Measurements from ENCODE around the gene ZNF414. TPM values are rescaled to one million over a fixed set of nuclear protein-coding genes. Genes with fewer than 3 reads are reported as not detected.
A peak's percentile ranks its signal among the peaks of the same experiment; 100 is the strongest.

Gene ZNF414
- total and polyA plus RNA-seq, 5 donors: 13.4 to 19.3 (median 16.3) TPM

DNA sequence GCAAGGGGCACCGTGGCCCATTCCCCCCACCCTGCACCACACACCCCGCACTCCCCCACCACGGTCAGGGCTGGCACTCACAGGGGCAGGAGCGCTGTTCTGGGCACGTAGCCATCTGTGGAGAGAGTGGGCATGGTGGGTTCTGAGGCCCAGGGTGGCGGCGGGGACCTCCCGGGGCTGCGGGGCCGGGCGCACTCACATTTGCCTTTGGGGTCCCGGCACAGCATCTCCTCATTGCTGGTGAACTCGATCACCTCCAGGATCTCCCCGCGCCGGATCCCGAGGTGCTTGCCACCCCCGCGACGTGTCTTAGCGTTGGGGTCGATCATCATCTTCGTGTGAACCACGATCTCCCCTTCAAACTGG lies 23.6 kb downstream of the ZNF414 start:
- Histone ChIP-seq H3K4me1 (ENCODE audit: control insufficient read depth, insufficient read depth, low read length) (no peaks in the 10 kb centered on the region), H3K9me3 (ENCODE audit: control insufficient read depth, low read length) (no peaks in the 10 kb centered on the region), H3K4me3 (ENCODE audit: low read length) (no peak overlapping the region), H3K27ac (ENCODE audit: low read length) (no peak overlapping the region), H3K27me3 (ENCODE audit: control insufficient read depth, insufficient read depth) (no peaks in the 10 kb centered on the region)
- intact Hi-C loops (cut with DNase I): no loop called here
- DNase-seq: peak in 1 of 3 donors; percentile 33
- 84% methylated on average over 24 of the region's 24 CpGs for WGBS
- ATAC-seq: peak; percentile 4 to 5

DNA sequence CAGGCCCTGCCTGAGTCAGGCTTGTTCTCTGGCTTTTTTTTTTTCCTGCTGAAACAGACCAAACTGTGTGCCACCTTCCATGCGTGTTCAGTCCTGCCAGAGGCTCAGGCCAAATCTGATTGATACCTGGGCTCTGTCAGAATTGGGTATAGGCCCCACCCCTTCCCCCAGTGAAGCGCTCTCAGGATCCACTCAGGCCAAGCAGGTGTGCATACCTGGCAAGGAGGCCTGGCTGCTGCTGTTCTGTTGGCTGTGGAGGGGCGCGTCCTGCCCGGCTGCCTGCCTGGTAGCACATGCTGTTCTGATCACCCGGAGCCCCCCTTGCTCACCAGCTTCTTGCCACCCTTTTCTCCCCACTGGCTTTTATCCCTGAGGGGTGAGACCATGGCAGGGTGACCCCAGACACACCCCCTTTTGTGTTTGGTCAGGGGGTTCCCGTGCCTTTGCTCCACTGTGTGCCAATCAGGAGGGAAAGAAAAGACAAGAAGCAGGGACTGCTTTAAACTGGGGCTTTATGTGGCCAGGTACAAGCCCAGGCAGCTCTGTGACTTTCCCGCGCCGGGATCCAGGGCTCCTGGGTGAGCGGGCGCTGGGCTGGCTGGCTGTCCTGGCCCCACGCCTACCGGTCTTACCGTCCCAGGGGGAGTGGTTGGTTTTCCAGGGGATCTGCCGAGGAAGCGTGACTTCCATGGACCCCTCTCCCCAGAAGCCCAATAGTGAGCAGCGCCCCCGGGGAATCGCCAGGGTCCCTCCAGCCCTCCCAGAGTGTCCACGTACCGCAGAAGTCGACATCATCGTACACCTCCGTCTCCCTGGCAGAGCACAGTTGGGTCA lies 24.2 kb downstream of the ZNF414 start:
- H3K4me3 ChIP-seq (ENCODE audit: low read length): no peak overlapping the region
- intact Hi-C loops (cut with DNase I): no loop called here
- 84% methylated on average over 25 of the region's 25 CpGs for WGBS
- H3K9me3 ChIP-seq (ENCODE audit: control insufficient read depth, low read length): no peaks in the 10 kb centered on the region
- no peaks in the 10 kb centered on the region for H3K27me3 ChIP-seq (ENCODE audit: control insufficient read depth, insufficient read depth)
- peak; percentile 5 to 6 for ATAC-seq
- H3K4me1 ChIP-seq (ENCODE audit: control insufficient read depth, insufficient read depth, low read length): no peaks in the 10 kb centered on the region
- H3K27ac ChIP-seq (ENCODE audit: low read length): no peak overlapping the region
- DNase-seq: peak in 2 of 3 donors; percentile 55 to 57

DNA sequence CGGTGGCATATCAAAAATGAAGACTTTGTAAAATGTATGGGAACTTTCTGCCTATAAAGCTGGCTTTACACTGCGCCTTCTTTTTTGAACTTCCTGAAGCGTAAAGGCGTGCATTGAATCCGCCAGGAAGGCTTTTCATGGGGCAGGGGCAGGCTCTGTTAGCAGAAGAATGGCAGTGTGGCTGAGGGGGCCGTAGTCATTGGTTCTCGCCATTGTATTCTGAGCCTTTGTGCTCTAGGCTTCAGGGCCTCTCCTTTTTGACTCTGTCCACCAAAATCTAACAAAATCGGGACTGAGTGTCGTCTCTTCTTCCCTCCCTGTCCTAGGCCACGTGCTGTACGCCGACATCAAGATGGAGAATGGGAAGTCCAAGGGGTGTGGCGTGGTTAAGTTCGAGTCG lies 25.6 kb downstream of the ZNF414 start:
- 78% methylated on average over 15 of the region's 15 CpGs for WGBS
- Histone ChIP-seq H3K27ac (ENCODE audit: low read length) (no peak overlapping the region), H3K27me3 (ENCODE audit: control insufficient read depth, insufficient read depth) (no peaks in the 10 kb centered on the region), H3K9me3 (ENCODE audit: control insufficient read depth, low read length) (no peaks in the 10 kb centered on the region), H3K4me1 (ENCODE audit: control insufficient read depth, insufficient read depth, low read length) (no peaks in the 10 kb centered on the region), H3K4me3 (ENCODE audit: low read length) (no peak overlapping the region)
- DNase-seq (no peak), ATAC-seq (no peak)
- intact Hi-C loops (cut with DNase I): no loop called here

DNA sequence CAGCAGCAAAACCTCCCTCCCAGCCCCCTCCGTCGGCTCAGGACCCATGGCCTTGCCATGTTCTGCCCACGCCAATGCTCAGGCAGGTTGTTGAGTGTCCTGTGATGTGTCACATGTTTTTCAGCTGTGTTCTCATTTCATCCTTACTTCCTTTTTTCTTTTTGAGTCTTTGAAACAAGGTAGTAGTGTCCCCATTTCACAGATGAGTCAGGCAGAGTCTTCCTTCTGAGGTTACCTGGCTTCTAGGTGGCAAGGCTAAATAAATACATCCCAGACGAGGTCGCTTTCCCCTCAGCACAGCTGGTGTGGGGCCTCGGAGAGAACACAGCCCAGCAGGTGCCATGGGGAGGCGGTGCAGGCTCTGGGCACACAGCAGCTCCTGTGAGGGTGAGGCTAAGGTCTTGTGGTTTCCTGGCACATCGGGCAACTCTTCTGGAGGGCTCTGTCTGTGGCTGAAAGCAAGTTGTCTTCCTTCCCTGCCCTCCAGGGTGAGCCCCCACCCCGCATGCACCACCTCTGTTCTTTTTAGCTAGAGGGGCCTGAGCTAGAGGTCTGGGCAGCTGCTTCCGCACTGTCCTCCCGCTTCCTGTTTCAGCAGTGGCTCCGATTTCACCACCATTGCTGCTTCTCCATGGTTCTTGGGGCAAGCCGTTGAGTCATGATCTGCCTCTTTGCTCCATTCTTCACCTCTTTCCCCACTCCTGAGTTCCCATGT lies 26.7 kb downstream of the ZNF414 start:
- intact Hi-C loops (cut with DNase I): no loop called here
- Histone ChIP-seq H3K4me1 (ENCODE audit: control insufficient read depth, insufficient read depth, low read length) (no peaks in the 10 kb centered on the region), H3K27ac (ENCODE audit: low read length) (no peak overlapping the region), H3K27me3 (ENCODE audit: control insufficient read depth, insufficient read depth) (no peaks in the 10 kb centered on the region), H3K9me3 (ENCODE audit: control insufficient read depth, low read length) (no peaks in the 10 kb centered on the region), H3K4me3 (ENCODE audit: low read length) (no peak overlapping the region)
- peak in 2 of 3 donors; percentile 38 to 73 for DNase-seq
- 73% methylated on average over 13 of the region's 13 CpGs for WGBS
- ATAC-seq: peak; percentile 9 to 13

DNA sequence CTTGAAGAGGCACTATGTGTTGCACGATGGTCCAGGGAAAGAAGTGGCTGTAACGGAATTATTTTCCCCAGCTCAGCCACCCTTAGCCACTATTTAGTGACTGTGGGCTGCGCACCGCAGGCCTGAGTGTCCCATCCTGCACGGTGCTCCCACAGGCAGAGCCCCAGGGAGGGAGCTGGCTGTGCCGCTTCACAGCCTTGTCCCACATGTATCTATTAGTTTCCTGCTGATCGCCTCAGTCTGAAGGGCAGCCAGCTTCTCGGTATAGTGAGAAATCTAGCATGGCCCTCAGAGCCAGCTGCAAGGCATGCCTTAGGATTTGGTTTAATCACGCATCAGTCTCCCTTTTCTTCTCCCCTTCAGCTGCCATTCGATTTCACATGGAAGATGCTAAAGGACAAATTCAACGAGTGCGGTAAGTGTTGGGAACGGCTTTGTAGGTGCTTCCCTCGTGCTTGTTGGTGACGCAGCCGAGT lies 27.3 kb downstream of the ZNF414 start:
- no peaks in the 10 kb centered on the region for H3K27me3 ChIP-seq (ENCODE audit: control insufficient read depth, insufficient read depth)
- ATAC-seq: no peak
- no peaks in the 10 kb centered on the region for H3K4me1 ChIP-seq (ENCODE audit: control insufficient read depth, insufficient read depth, low read length)
- intact Hi-C loops (cut with DNase I): no loop called here
- DNase-seq: no peak
- H3K27ac ChIP-seq (ENCODE audit: low read length): no peak overlapping the region
- no peaks in the 10 kb centered on the region for H3K9me3 ChIP-seq (ENCODE audit: control insufficient read depth, low read length)
- no peak overlapping the region for H3K4me3 ChIP-seq (ENCODE audit: low read length)
- 87% methylated on average over 16 of the region's 16 CpGs for WGBS

DNA sequence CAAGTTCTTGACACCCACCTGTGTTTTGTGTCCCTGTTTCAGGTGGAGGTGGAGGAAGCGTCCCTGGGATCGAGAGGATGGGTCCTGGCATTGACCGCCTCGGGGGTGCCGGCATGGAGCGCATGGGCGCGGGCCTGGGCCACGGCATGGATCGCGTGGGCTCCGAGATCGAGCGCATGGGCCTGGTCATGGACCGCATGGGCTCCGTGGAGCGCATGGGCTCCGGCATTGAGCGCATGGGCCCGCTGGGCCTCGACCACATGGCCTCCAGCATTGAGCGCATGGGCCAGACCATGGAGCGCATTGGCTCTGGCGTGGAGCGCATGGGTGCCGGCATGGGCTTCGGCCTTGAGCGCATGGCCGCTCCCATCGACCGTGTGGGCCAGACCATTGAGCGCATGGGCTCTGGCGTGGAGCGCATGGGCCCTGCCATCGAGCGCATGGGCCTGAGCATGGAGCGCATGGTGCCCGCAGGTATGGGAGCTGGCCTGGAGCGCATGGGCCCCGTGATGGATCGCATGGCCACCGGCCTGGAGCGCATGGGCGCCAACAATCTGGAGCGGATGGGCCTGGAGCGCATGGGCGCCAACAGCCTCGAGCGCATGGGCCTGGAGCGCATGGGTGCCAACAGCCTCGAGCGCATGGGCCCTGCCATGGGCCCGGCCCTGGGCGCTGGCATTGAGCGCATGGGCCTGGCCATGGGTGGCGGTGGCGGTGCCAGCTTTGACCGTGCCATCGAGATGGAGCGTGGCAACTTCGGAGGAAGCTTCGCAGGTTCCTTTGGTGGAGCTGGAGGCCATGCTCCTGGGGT lies 28.2 kb downstream of the ZNF414 start:
- DNase-seq (no peak), ATAC-seq (peak in 1 of 2 donors; percentile 5)
- WGBS: 97% methylated on average over 62 of the region's 62 CpGs
- intact Hi-C loops (cut with DNase I): no loop called here
- Histone ChIP-seq H3K9me3 (ENCODE audit: control insufficient read depth, low read length) (no peaks in the 10 kb centered on the region), H3K4me3 (ENCODE audit: low read length) (no peak overlapping the region), H3K27ac (ENCODE audit: low read length) (no peak overlapping the region), H3K27me3 (ENCODE audit: control insufficient read depth, insufficient read depth) (no peaks in the 10 kb centered on the region), H3K4me1 (ENCODE audit: control insufficient read depth, insufficient read depth, low read length) (peaks cover 4% of the 10 kb centered on the region)

DNA sequence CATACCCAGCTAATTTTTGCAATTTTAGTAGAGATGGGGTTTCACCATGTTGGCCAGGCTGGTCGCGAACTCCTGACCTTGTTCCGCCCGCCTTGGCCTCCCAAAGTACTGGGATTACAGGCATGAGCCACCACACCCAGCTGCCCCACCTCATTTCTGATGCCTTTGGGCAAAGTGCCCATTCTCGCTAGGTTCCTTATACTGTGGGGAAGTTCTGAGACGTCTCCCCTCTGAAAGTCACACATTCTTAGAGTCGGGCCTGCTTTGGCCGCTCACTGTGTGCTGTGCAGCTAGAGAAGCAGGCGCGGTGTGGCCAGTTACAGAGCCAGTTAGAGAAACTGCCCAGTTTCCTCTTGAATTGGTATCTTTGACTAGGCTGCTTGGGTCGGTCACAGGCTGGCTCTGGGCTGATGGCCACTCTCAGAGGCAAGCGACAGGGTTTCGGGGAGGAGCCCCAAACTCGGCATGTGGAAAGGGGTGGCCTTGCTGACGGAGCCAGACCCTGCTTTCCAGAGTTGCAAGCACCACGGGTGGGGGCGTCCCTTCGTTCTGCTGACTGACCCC lies 29.6 kb downstream of the ZNF414 start:
- Histone ChIP-seq H3K9me3 (ENCODE audit: control insufficient read depth, low read length) (no peaks in the 10 kb centered on the region), H3K27ac (ENCODE audit: low read length) (no peak overlapping the region), H3K27me3 (ENCODE audit: control insufficient read depth, insufficient read depth) (no peaks in the 10 kb centered on the region), H3K4me3 (ENCODE audit: low read length) (no peak overlapping the region), H3K4me1 (ENCODE audit: control insufficient read depth, insufficient read depth, low read length) (peaks cover 7% of the 10 kb centered on the region)
- ATAC-seq: peak; percentile 30 to 48
- 83% methylated on average over 18 of the region's 18 CpGs for WGBS
- DNase-seq: peak; percentile 65 to 83 (median 80)
- intact Hi-C loops (cut with DNase I): no loop called here

DNA sequence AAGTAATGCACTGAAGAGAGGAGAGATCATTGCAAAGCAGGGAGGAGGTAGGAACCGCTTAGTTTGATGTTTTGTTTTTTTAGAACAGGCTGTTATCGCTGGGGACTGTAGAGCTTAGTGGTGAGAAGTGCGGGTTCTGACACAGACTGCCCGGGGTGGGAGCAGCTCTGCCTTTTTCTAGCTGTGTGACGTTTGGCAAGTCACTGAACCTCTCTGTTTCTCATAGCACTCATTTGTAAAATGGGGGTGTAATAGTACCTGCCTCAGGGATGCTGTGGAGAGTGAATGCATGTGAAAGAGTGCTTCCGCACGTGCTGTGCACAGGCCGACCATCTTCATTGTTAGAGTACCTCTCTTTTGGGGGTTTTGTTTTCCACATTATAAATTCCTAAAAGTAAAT lies 30.8 kb downstream of the ZNF414 start:
- ATAC-seq (no peak), DNase-seq (no peak)
- H3K9me3 ChIP-seq (ENCODE audit: control insufficient read depth, low read length): no peaks in the 10 kb centered on the region
- H3K4me3 ChIP-seq (ENCODE audit: low read length): no peak overlapping the region
- no peak overlapping the region for H3K27ac ChIP-seq (ENCODE audit: low read length)
- WGBS: 86% methylated on average over 8 of the region's 8 CpGs
- peaks cover 7% of the 10 kb centered on the region for H3K4me1 ChIP-seq (ENCODE audit: control insufficient read depth, insufficient read depth, low read length)
- no peaks in the 10 kb centered on the region for H3K27me3 ChIP-seq (ENCODE audit: control insufficient read depth, insufficient read depth)
- intact Hi-C loops (cut with DNase I): no loop called here

DNA sequence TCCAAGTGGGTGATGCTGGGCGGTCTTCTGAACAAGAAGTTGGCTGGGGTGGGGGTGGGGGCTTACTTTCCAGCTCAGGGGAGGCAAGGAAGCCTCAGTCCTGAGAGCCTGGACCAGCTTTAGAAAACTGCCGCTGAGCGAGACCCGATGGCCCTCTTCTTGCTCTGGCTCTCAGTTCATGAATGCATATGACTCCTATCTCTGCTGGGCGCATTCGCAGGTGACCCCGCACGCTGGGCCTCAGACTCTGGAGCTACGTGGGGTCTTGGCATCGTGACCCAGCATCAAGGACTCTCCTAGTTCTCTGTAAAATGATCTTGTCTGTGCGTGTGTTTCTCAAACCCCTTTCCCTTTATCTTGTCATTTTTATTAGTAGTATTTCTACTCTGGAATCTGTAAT lies 31.3 kb downstream of the ZNF414 start:
- DNase-seq (no peak), ATAC-seq (no peak)
- Histone ChIP-seq H3K9me3 (ENCODE audit: control insufficient read depth, low read length) (no peaks in the 10 kb centered on the region), H3K4me3 (ENCODE audit: low read length) (no peak overlapping the region), H3K27ac (ENCODE audit: low read length) (no peak overlapping the region), H3K27me3 (ENCODE audit: control insufficient read depth, insufficient read depth) (no peaks in the 10 kb centered on the region), H3K4me1 (ENCODE audit: control insufficient read depth, insufficient read depth, low read length) (peaks cover 7% of the 10 kb centered on the region)
- WGBS: 83% methylated on average over 11 of the region's 11 CpGs
- intact Hi-C loops (cut with DNase I): no loop called here

DNA sequence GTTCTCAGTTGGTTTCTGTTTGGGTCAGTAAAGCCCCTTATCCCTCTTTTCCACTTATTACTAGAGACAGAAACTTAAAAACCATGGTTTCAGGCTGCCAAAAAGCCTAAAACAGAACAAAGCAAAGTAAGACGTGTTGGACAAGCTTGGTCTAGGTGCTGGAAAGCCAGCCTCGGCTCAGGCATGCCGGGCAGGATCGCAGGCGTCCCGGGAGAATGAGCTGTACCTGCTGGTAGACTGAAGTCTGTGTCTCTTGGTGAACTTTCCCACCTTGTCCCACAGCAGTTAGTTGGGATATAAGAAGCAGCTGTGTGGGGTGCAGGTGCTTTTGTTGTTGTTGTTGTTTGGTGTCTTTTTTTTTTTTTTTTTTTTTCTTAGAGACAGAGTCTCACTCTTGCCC lies 32.4 kb downstream of the ZNF414 start:
- no peaks in the 10 kb centered on the region for H3K27me3 ChIP-seq (ENCODE audit: control insufficient read depth, insufficient read depth)
- no peak overlapping the region for H3K4me3 ChIP-seq (ENCODE audit: low read length)
- DNase-seq (no peak), ATAC-seq (no peak)
- H3K9me3 ChIP-seq (ENCODE audit: control insufficient read depth, low read length): no peaks in the 10 kb centered on the region
- intact Hi-C loops (cut with DNase I): no loop called here
- no peak overlapping the region for H3K27ac ChIP-seq (ENCODE audit: low read length)
- H3K4me1 ChIP-seq (ENCODE audit: control insufficient read depth, insufficient read depth, low read length): peaks cover 7% of the 10 kb centered on the region
- 73% methylated on average over 6 of the region's 6 CpGs for WGBS
